Stimulated activated naive CD8-positive, alpha-beta T cell treated with anti-CD3 and anti-CD28 coated beads, Interleukin-15, Interleukin-2, amounts not matched to agents 100 U/mL and 50 U/mL, for 24 hours (primary cell): ENCODE measurements around the gene PLEKHJ1.
A peak's percentile ranks its signal among the peaks of the same experiment; 100 is the strongest.

Experiments used
- ATAC-seq: fragments of 150-1000 bp; cut with Tn5 transposase; one replicate; pipeline ENCODE4 v1.10.0; 2021
- DNase-seq: peaks from one replicate; pipeline ENCODE4 v3.0.0; 2021

Gene PLEKHJ1

GRCh38 chr19:2249010-2249866 lies 13.1 kb upstream of the PLEKHJ1 start, which contains the start of gene AMH:
Gene AMH (plus strand): TSS chr19:2249323. CDS start chr19:2249333, 10 bp downstream.
- ATAC-seq (no peak), DNase-seq (no peak)

- DNase-seq (no peak), ATAC-seq (no peak)
These were observed 12.2 kb upstream of the PLEKHJ1 start for GRCh38 chr19:2248136-2249009.

GRCh38 chr19:2247433-2248101 lies 11.4 kb upstream of the PLEKHJ1 start:
- ATAC-seq (no peak), DNase-seq (no peak)

GRCh38 chr19:2246801-2247361 lies 10.8 kb upstream of the PLEKHJ1 start:
- no peak for DNase-seq

GRCh38 chr19:2246014-2246620 lies 10.0 kb upstream of the PLEKHJ1 start:
- DNase-seq (no peak), ATAC-seq (no peak)

More at GRCh38 chr19:2246801-2247361, 10.8 kb upstream of the PLEKHJ1 start:
- ATAC-seq = no peak

- DNase-seq (no peak), ATAC-seq (no peak)
These were observed 9.1 kb upstream of the PLEKHJ1 start for GRCh38 chr19:2245273-2245672.

- DNase-seq (no peak), ATAC-seq (no peak)
These were observed 8.4 kb upstream of the PLEKHJ1 start for GRCh38 chr19:2244486-2244885.

GRCh38 chr19:2244125-2244411 lies 7.9 kb upstream of the PLEKHJ1 start:
- DNase-seq (no peak), ATAC-seq (no peak)

- ATAC-seq (no peak), DNase-seq (no peak)
These were observed 7.4 kb upstream of the PLEKHJ1 start for GRCh38 chr19:2243274-2244124.

- no peak for ATAC-seq
- no peak for DNase-seq
These were observed 6.7 kb upstream of the PLEKHJ1 start for GRCh38 chr19:2242816-2243215.

GRCh38 chr19:2242092-2242537 lies 6.0 kb upstream of the PLEKHJ1 start:
- no peak for ATAC-seq
- no peak for DNase-seq

- no peak for ATAC-seq
- no peak for DNase-seq
These were observed 5.0 kb upstream of the PLEKHJ1 start for GRCh38 chr19:2240881-2241760.

GRCh38 chr19:2239771-2240770 lies 3.9 kb upstream of the PLEKHJ1 start:
- ATAC-seq = no peak

GRCh38 chr19:2239173-2239572 lies 3.0 kb upstream of the PLEKHJ1 start:
- no peak for DNase-seq
- ATAC-seq = no peak

More at GRCh38 chr19:2239771-2240770, 3.9 kb upstream of the PLEKHJ1 start:
- DNase-seq = no peak

- DNase-seq (no peak), ATAC-seq (no peak)
These were observed 1.7 kb upstream of the PLEKHJ1 start for GRCh38 chr19:2237869-2238153.

GRCh38 chr19:2237051-2237868 lies 1.1 kb upstream of the PLEKHJ1 start:
- ATAC-seq (no peak), DNase-seq (no peak)

- no peak for ATAC-seq
- DNase-seq = no peak
These were observed 140 bp downstream of the PLEKHJ1 start for GRCh38 chr19:2236064-2236313.

- DNase-seq = peak; percentile 52
- peak; percentile 2 for ATAC-seq
These were observed 607 bp downstream of the PLEKHJ1 start for GRCh38 chr19:2235381-2236063.
